Right atrium auricular region (tissue), 2 donors: ENCODE data around the gene TRNP1. TPM values are rescaled to one million over a fixed set of nuclear protein-coding genes. Genes with fewer than 3 reads are reported as not detected.

Experiments used
- DNase-seq: peaks from one replicate; pipeline ENCODE4 v3.0.0-alpha.2; 2019; ENCODE audit warnings: low spot score
- H3K27ac ChIP-seq, 2 donors: fragments of 200-600 bp; sonication (generic); 1 replicate in 1 of 2; 2 replicates in 1 of 2; pipeline ENCODE4 v1.5.1; 2016 to 2019
- H3K27me3 ChIP-seq, 2 donors: fragments of 200-600 bp; sonication (generic); one replicate each; pipeline versions ENCODE4 v1.5.1 to v1.6.0; 2017 to 2019
- H3K36me3 ChIP-seq: fragments of 200-600 bp; sonication (generic); one replicate; pipeline ENCODE4 v1.5.1; 2016
- H3K4me1 ChIP-seq, 2 donors: fragments of 200-600 bp; sonication (generic); one replicate each; pipeline versions ENCODE4 v1.5.1 to v1.6.0; 2017 to 2019
- H3K4me3 ChIP-seq, 2 donors: fragments of 200-600 bp; sonication (generic); 1 replicate in 1 of 2; 2 replicates in 1 of 2; pipeline ENCODE4 v1.5.1; 2017 to 2019; ENCODE audit warnings: mild to moderate bottlenecking in 1 of 2, moderate library complexity in 1 of 2
- H3K9me3 ChIP-seq, 2 donors: fragments of 200-600 bp; sonication (generic); one replicate each; pipeline ENCODE4 v1.5.1; 2019
- CTCF ChIP-seq, 2 donors: fragments of 200-600 bp; sonication (generic); IDR thresholded peaks; one replicate each; pipeline ENCODE4 v1.5.1; 2019; ENCODE audit warnings: antibody characterized with exemption in 2 of 2
- total RNA-seq, 2 donors: library from RNA; depleted of rRNA; stranded (reverse); fragments of >200 nt; gene quantifications; one replicate each; pipeline ENCODE4 v1.1.0, GENCODE V29; 2016

The TRNP1 gene
- total RNA-seq, 2 donors from 2014 or later, result 72.5 to 151 TPM

GRCh38 chr1:26965213-26965612 lies 28.3 kb upstream of the TRNP1 start:
- peaks cover 0 to 6% of the 10 kb centered on the region in 2 donors for H3K27me3 ChIP-seq
- H3K9me3 ChIP-seq, result no peaks in the 10 kb centered on the region
- no peaks in the 10 kb centered on the region for H3K36me3 ChIP-seq
- H3K4me3 ChIP-seq, result no peak overlapping the region
- no peak for DNase-seq
- no peak for TF ChIP-seq CTCF (IDR thresholded peaks at IDR 0.05)
- no peak overlapping the region for H3K27ac ChIP-seq
- H3K4me1 ChIP-seq, result peaks cover 0 to 4% of the 10 kb centered on the region in 2 donors

- DNase-seq, result no peak
- TF ChIP-seq CTCF (IDR thresholded peaks at IDR 0.05), result no peak
- Histone ChIP-seq H3K36me3 (no peaks in the 10 kb centered on the region), H3K4me3 (no peak overlapping the region), H3K4me1 (peaks cover 0 to under 1% of the 10 kb centered on the region in 2 donors), H3K9me3 (no peaks in the 10 kb centered on the region), H3K27me3 (peaks cover 0 to 2% of the 10 kb centered on the region in 2 donors), H3K27ac (no peak overlapping the region)
Observed at GRCh38 chr1:26965628-26966027, 27.9 kb upstream of the TRNP1 start.

- H3K36me3 ChIP-seq, result no peaks in the 10 kb centered on the region
- no peaks in the 10 kb centered on the region for H3K4me1 ChIP-seq
- TF ChIP-seq CTCF (IDR thresholded peaks at IDR 0.05), result no peak
- no peak for DNase-seq
- H3K27ac ChIP-seq, result no peak overlapping the region
- H3K9me3 ChIP-seq, result no peaks in the 10 kb centered on the region
- no peak overlapping the region for H3K4me3 ChIP-seq
- no peaks in the 10 kb centered on the region for H3K27me3 ChIP-seq
Observed at GRCh38 chr1:26970810-26971209, 22.7 kb upstream of the TRNP1 start.

- Histone ChIP-seq H3K9me3 (no peaks in the 10 kb centered on the region), H3K27ac (no peak overlapping the region), H3K4me1 (no peaks in the 10 kb centered on the region), H3K27me3 (no peaks in the 10 kb centered on the region), H3K4me3 (no peak overlapping the region), H3K36me3 (no peaks in the 10 kb centered on the region)
- TF ChIP-seq CTCF (IDR thresholded peaks at IDR 0.05), result no peak
- no peak for DNase-seq
Observed at GRCh38 chr1:26971590-26971989, 21.9 kb upstream of the TRNP1 start.

- H3K27ac ChIP-seq, result no peak overlapping the region
- no peaks in the 10 kb centered on the region for H3K27me3 ChIP-seq
- H3K4me3 ChIP-seq, result no peak overlapping the region
- no peak for TF ChIP-seq CTCF (IDR thresholded peaks at IDR 0.05)
- no peaks in the 10 kb centered on the region for H3K9me3 ChIP-seq
- H3K36me3 ChIP-seq, result no peaks in the 10 kb centered on the region
- no peaks in the 10 kb centered on the region for H3K4me1 ChIP-seq
- no peak for DNase-seq
Observed at GRCh38 chr1:26972390-26972789, 21.1 kb upstream of the TRNP1 start.

GRCh38 chr1:26972821-26973220 lies 20.7 kb upstream of the TRNP1 start:
- Histone ChIP-seq H3K36me3 (no peaks in the 10 kb centered on the region), H3K27ac (no peak overlapping the region), H3K4me1 (no peaks in the 10 kb centered on the region), H3K4me3 (no peak overlapping the region), H3K27me3 (no peaks in the 10 kb centered on the region), H3K9me3 (no peaks in the 10 kb centered on the region)
- no peak for TF ChIP-seq CTCF (IDR thresholded peaks at IDR 0.05)
- DNase-seq, result no peak
